Skin of body (tissue), 2 donors: Measurements from ENCODE around the gene ANKRD66. TPM values are rescaled to one million over a fixed set of nuclear protein-coding genes. Genes with fewer than 3 reads are reported as not detected.
"Not testable (repeated sequence)": the region's sequence is repeated elsewhere in the genome, so short reads cannot be mapped to it uniquely, and the experiment has no call there.

Experiments used
- DNase-seq: peaks from one replicate; lab custom pipeline; 2025; lab: John Stamatoyannopoulos, UW
- total RNA-seq: library from RNA; depleted of rRNA; stranded (reverse); fragments of >200 nt; gene quantifications from one replicate; pipeline ENCODE4 v1.2.3, GENCODE V29; 2014

Gene ANKRD66
- total RNA-seq, 1 donor from 2014 or later = not detected

DNA sequence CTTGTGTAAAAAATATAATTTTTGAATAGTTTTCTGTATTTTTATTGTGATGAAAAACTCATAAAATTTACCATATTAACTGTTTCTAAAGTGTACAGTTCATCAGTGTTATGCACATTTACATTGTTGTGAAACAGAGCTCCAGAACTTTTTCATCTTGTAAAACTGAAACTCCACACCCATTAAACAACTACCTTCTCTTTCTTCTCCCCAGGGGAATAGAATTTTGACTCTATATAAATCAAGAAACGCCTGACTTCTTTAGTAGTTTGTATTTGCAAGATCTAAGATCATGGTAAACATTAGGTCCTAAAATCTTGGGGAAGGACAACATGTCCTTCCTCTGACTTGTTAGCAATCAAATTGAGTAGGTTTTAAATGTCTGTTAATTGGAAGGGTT lies 9.1 kb downstream of the ANKRD66 start:
- no peak for DNase-seq

GRCh38 chr6:46756469-46757213 lies 9.9 kb downstream of the ANKRD66 start:
- DNase-seq = peak; percentile 5

DNA sequence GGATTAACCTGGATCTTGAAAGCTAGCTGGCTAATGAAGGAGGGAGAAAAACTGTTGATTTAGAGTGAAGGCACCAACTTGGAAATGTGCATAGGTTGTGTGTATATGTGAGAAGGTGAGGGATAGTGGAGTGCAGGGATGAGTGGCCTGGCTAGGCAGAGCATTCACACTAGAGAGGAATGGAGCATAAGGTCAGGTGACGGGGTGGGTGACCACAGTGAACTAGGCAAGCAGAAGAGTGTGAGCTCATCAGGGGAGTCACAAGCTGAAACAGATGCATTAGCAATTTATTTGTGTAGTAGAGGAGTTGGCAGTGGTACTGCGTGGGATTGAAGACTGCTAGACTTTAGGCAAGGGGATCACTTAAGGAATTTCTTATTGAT lies 10.5 kb downstream of the ANKRD66 start:
- no peak for DNase-seq

GRCh38 chr6:46758960-46759753 lies 12.4 kb downstream of the ANKRD66 start:
- no peak for DNase-seq

DNA sequence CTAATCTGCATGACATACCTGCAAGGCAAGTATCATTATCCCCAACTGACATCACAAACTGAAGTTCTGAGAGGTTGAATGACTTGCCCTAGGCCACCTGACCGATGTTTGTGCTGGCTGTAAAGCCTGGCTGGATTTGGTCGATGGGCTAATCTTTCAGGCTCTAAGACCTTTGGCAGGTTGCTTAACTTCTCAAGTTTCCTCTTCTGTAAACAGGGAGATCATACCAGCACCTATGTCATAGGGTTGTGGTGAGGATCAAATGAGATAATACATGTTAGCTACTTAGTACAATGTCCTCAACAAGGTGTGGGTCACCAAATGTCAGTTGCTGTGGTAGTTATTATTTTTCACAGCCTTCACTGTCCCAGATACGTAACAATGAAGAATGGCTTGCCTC lies 14.2 kb downstream of the ANKRD66 start:
- DNase-seq = no peak

DNA sequence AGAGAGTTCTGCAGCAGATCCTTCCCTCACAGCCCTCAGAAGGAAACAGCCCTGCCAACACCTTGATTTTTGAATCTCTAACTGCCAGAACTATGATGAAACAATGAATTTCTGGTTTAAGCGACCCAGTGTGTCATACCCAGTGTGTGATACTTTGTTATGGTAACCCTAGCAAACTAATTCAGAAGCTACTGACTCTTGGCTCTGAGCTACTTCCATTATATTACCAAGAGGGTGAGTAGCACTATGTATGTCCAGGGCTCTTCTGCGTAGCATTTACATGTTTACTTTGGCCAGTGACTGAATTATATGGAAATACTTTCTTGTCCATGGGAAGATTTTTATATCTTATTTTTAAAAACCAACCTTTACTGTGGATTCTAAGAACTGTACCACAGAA lies 16.7 kb downstream of the ANKRD66 start:
- no peak for DNase-seq

- not testable (repeated sequence) for DNase-seq
Observed at GRCh38 chr6:46764280-46764679, 17.5 kb downstream of the ANKRD66 start.

GRCh38 chr6:46764961-46765360 lies 18.2 kb downstream of the ANKRD66 start:
- no peak for DNase-seq

DNA sequence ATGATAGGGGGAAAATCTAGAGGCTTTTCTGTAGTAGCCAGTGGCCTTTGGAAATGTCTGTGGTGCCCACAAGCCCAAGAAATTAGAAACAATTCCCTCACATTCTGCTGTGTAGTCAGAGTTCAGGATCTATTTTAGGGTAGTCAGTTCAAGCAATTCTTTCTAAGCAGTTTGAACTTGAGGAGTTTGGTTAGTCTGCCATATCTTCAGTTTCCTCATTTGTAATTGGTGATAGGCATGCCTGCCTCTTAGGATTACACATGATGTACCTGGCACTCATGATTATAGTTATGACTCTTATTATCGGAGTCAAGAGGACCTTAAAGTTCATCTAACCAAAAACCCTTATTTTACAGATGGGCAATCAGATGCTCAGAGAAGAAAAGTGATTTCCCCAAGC lies 25.3 kb downstream of the ANKRD66 start:
- DNase-seq = no peak

DNA sequence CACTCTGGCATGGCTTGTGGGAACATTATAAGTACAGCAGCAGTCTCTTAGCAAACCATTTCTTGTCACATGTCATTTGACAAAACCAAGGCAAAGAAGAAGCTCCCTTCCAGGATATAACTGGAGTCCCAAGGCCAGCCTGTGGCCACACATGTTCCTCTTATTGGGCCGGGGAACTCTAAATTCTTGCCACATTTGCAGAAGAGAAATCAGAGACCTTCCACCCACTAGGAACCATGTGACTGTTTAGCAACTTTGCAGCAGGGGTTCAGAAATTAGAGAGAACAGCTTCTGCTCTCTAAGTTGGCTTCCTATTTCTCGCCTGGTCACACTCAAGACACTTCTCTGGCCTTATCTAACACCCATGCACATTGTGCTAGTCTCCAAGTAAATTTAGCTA lies 26.0 kb downstream of the ANKRD66 start:
- no peak for DNase-seq

- no peak for DNase-seq
Observed at GRCh38 chr6:46773201-46773855, 26.6 kb downstream of the ANKRD66 start.

- DNase-seq = not testable (repeated sequence)
Observed at GRCh38 chr6:46774736-46775135, 28.0 kb downstream of the ANKRD66 start.

DNA sequence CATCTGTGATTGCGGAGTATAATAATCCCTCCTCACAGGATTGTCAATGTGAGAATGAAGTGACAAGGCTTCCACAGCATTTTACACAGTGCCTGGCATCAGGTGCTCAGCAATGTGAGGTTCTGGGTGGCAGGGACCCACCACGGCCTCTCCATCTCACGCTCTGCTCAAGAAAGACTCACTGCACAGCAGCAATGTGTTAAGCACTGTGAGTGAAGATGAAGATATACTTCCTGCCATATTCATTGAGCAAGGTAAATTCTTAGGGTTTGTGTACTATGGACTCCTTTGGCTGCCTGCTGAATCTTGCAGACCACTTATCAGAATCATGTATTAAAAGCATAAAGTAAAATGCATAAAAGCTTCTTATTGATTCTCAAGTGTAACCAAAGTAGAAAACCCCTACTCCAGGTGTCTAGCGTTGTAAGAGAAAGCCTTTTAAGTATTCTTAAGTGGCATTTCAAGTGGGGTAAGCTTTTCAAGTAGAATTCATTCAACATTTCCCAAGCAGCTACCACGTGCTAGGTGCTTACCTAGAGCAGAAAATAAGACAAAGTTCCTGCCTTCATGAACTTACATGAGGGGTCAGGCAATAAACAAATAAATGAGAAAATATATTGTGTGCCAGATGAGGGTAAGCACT lies 29.5 kb downstream of the ANKRD66 start:
- no peak for DNase-seq

DNA sequence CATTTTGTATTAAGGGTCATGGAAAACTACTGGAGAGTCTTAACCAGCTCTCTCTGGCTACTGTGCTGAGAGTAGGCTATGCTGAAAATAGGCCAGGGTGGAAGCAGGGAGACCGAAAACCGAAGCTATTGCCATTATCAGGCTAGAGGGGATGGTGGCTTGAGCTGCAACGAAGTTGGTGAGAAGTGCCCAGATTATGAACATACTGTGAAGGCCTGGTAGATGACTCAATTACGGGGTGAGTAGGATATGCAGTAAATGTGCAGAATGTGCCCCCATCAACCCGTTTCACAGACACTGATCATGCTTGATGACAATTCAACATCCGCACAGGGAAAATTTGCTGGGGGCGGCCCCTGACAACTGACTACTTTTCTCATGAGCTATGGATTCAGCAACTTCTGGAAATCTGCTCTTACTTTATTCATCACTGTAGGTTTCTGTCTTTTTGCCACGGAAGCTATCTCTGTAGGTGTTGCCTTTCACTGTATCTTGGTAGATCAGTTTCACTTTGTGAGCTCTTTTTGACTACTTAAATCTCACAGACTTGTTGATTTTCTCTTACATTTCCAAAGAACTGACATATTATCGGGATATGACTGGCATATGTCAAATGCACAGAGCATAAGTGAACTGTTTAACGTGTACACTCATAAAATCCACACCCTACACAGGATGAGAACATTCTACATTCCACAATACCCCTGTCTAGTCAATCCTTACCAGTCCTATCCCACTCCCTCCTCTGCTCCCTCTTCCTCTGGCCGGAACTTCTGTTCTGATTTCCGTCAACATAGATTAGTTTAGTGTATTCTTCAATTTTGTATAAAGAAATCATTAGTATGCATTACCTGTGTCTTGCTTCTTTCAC lies 31.0 kb downstream of the ANKRD66 start:
- DNase-seq = no peak

DNA sequence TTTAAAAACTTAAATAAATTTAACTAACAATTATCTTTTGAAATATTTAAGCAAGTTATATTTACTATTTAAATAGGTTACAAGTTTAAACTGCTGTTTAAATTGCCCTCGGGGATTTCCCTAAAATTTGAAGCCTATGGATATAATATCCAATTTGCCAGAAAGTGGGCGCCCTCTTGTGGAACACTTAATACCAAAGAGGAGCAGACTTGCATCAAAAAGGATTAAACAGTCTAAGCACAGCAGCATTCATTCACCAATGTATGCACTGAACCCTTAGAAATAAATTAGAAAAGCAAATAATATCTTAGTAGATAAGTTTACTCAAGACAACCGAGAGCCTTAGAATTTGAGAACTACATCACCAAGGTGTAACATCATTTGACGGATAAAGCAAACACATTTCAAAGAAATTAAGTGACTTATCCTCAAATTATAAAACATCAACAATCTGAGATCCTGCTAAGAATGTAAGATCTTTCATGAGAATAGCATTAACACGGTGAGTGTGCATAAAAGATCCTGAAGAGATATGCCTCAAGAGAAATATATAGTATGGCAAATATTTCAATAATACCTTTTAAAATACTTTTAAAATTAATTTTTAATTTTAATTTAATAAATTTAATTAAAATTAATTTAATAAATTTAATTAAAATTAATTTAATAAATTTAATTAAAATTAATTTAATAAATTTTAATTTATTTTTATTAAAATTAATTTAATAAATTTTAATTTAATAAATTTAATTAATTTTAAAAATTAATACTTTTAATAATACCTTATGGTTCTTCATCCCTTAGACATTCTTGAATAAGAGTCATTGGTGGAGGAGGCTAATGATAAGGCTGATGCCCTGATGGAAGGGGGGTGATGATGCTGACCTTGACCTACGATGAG lies 35.0 kb downstream of the ANKRD66 start:
- DNase-seq = peak; percentile 9

DNA sequence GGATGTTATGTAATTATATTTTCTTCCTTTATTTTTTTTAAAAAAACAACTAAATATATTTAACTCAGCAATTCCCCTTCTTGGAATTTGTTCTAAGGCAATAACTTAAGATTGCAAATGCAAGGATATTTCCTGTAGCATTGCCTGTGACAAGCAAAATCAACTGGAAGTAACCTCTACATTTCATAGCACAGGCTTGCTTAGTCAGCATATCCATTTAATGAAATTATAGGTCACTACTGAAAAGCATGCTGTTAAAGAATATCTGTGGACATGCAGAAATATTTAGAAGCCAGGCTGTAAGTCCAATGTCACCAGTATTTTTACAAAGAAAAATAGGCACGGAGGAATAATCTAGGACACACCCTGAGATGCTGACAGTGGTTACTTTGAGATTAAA lies 37.8 kb downstream of the ANKRD66 start:
- no peak for DNase-seq

DNA sequence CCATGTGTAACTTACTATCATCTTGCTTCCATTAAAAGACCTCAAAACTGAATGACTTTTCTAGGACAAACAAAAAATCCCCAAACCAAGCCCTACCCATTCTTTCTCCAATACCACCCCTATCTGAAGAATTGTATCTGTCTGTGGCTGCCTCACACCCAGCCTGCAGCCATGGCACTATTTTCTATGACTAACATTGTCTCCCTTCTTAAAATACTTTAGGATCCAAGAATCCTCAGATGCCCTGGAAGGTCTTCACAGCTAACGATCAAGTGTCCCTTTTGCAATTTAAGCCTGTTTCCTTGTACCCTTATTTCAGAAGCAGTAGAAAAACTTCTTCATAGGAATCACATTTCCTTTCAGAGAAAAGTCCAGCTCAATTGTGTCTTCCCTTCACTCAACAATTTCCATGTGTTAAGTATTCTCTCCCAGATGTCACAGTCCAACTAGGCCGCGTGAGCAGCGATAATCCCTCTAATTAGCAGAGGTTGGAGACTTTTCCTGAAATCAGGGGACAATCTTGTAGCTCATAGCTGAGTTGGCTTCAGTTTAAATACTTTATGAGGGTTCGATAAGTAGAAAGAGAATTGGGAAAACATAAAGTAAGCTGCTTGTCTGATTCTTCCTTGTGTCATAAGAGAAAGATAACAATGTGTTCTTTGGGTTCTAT lies 41.3 kb downstream of the ANKRD66 start:
- no peak for DNase-seq

- no peak for DNase-seq
Observed at GRCh38 chr6:46788791-46789190, 42.1 kb downstream of the ANKRD66 start.
